22Rv1 (cell line): ENCODE measurements around the gene HTRA3.

Experiments used
- H3K27ac ChIP-seq: fragments of 450-650 bp; 2 replicates; pipeline ENCODE4 v1.5.1; 2017
- ZFX ChIP-seq: fragments of 450-650 bp; IDR thresholded peaks from 2 replicates; pipeline ENCODE4 v1.6.1; 2017; ENCODE audit warnings: antibody characterized with exemption, borderline replicate concordance
- TF ChIP-seq, protein P1 (sequence below): fragments of 450-650 bp; IDR thresholded peaks from 2 replicates; pipeline ENCODE4 v1.5.1; 2017; ENCODE audit warnings: mild to moderate bottlenecking

The HTRA3 gene

DNA sequence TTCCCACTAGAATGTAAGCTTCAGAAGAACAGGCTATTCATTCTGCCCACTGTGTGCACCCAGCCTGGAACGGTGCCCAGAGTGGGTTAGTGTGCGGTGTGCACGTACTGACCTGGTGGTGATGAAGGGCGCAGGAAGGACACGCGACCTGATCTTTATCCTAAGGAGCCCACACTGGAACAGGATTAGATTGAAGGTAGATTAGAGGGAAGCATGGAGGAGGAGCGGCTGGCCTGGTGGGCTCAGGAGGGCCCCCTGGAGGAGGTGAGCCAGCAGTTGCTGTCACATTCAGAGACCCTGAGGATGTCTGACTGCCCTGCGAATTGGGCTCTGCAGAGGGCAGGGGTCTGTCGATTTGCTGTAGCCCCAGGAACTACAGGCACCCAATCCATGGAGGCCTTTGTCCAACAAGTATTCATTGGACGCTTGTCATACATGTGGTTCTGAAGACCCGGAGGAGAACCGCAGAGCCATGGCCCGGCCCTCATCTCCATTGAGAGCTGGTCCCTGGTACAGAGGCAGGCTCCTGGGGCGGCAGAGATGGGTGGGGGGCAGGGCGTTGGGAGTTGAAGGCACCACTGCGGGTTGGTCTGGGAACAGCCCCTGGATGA lies 73.2 kb downstream of the HTRA3 start:
- no peak overlapping the region for H3K27ac ChIP-seq
- TF ChIP-seq, protein P1, sequence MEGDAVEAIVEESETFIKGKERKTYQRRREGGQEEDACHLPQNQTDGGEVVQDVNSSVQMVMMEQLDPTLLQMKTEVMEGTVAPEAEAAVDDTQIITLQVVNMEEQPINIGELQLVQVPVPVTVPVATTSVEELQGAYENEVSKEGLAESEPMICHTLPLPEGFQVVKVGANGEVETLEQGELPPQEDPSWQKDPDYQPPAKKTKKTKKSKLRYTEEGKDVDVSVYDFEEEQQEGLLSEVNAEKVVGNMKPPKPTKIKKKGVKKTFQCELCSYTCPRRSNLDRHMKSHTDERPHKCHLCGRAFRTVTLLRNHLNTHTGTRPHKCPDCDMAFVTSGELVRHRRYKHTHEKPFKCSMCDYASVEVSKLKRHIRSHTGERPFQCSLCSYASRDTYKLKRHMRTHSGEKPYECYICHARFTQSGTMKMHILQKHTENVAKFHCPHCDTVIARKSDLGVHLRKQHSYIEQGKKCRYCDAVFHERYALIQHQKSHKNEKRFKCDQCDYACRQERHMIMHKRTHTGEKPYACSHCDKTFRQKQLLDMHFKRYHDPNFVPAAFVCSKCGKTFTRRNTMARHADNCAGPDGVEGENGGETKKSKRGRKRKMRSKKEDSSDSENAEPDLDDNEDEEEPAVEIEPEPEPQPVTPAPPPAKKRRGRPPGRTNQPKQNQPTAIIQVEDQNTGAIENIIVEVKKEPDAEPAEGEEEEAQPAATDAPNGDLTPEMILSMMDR, result peak; percentile 14; the same call in 1 of the 2 replicates
- no peak for TF ChIP-seq ZFX

DNA sequence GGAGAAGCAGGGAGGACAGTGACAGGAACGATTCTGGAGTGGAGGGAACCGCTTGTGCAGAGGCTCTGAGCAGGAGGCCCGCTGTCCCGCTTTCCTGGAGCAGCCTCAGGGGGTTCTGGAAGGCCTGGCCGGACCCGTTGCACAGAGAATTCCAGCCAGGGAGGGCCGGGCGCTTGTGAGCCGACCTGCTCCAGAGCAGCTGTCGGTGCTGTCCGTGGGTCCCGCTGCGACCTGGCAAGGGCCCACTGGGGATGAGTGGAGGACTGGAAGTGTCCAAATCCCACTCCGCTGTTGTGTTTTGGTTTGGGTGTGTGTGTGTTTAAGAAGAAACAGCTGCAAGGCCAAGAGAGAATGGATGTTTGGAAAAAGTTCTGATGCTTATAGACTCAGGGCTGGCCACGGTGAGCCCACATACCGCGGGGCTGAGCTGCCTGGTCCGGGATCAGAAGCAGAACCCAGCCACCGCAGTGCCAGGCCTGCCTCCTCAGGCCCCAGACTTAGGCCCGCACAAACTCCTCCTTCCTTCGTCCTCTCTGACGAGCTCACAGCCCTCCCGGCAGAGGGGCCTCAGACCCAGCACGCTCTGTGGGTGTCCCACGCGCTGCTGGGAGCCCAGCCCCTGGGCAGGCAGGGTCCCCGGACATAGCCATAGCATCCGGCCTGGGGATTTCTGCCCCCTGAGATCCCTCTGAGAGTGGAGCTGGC lies 73.9 kb downstream of the HTRA3 start:
- no peak for TF ChIP-seq ZFX
- TF ChIP-seq, protein P1, result no peak
- no peak overlapping the region for H3K27ac ChIP-seq

DNA sequence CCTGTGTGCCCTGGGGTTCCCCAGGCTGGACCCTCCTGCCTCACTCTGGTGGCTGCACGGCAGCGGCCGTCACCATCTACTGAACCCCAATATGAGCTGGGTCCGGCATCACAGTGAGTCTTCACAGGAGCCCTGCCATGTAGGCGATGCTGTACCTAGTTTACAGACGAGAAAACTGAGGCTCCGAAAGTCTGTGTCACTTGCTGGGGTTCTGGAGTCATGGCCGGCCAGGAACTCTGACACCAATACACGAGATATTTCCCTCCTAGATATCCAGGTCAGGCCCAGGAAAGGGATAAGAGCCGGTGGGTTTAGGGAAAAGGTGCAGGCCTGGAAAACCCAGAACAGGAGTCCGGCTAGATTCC lies 74.4 kb downstream of the HTRA3 start:
- TF ChIP-seq, protein P1, result no peak
- TF ChIP-seq ZFX, result no peak
- no peak overlapping the region for H3K27ac ChIP-seq

DNA sequence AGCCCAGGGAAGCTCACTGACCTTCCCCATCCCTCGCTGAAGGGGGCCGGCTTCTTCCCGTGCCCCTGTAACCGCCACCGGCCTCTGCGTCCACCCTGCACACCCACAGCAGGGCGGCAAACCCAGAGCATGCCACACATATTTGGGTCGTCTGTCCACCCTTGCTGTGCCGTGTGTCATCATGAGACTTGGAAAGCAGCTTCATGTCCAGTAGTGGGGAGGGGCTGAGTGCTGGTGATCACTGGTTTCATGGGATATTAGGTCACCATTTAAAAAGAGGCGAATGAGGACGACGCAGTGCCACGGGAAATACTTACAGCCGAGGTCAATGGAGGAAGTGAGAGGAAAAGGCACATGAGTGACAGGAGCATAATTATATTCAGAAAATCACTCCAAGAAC lies 74.8 kb downstream of the HTRA3 start:
- TF ChIP-seq ZFX, result no peak
- TF ChIP-seq, protein P1, result no peak
- no peak overlapping the region for H3K27ac ChIP-seq

DNA sequence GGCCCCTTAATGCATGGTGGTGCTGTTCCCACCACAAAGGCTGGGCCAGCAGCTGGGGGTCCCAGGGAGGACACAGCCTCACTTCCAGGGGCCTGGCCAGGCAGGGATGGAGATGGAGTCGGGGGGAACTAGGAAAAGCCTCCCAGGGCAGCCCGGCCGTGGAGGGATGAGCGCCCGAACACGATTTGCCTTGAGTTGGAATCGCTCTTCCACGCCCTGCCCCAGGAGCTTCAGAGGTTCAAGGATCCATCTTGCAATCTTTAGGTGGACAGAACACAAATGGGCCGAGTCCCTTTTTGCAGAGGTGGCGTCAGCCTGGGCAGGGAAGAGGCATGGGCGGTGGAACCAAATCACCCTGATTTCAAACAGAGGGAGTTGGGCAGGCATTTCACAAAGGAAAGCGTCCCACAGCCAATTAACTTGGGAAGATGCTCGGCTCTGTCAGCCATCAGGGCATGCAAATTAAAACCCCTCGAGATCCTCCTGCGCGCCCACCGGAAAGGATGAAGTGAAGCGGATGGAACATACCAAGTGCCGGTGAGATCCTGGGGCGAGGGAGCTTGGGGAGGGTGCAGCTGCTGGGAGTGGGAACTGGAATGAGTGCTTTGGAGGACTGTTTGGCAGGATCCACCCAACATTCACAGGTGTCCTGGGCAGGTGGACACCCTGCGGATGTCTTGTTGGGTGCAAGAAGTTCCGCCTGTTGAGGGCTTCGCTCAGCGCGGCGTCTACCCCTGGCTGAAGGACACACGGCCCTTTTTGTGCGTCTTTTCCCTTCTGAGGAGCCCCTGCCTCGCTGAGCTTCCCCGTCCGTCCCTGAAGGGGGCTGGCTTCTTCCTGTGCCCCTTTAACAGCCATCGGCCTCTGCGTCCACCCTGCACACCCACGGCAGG lies 75.7 kb downstream of the HTRA3 start:
- no peak overlapping the region for H3K27ac ChIP-seq
- TF ChIP-seq ZFX, result no peak
- TF ChIP-seq, protein P1, result no peak

DNA sequence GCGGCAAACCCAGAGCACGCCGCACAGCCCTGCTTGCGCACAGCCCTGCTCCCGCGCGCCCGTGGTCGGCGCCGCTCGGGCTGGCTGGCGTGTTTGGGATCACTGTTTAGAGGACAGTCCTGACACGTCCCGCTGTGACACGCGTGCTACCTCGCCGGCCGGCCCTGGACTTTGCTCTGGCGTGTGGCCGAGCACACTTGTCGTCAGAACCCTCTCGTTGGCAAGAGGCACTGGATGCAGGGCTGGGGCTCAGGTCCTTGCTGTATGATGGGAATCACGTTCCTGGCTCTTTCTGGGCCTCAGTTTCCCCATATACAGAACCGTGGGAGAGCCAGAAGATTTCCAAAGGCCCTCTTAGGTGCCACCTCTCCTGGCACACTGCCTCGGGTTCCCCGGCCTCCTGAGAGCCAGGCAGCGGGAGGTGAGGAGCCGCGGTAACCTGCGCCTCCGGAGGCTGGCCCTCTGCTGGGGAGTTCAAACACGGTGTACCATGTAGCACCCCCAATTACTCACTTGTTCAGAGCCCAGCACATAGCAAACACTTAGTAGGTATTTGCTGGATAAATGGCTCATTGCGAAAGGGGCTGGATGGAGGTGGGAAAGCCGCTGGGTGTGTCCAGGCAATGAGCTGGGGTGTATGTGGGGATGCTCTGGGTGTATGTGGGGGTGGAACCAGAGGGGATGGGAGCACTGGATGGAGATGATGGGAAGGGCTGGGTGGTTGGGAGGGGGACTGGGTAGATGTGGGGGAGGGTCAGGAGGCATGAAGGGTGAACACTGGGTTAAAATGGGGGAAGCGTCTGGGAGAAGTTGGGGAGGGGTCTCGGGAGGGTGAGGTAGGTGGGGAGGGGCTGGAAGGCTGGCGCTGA lies 76.6 kb downstream of the HTRA3 start:
- no peak for TF ChIP-seq ZFX
- TF ChIP-seq, protein P1, result no peak
- H3K27ac ChIP-seq, result no peak overlapping the region
